A673 (cell line): ENCODE data around the gene USP15.

Source experiments
- EZH2 ChIP-seq: fragments of 200-600 bp; sonication (generic); IDR thresholded peaks from 2 replicates; pipeline ENCODE4 v1.6.1; 2017; ENCODE audit warnings: borderline replicate concordance, low read depth, mild to moderate bottlenecking, mixed read lengths, antibody characterized with exemption, low read length; ENCODE audit not compliant: poor library complexity, severe bottlenecking
- TF ChIP-seq, protein P1 (sequence below): fragments of 300-800, 200-600 bp; sonication (generic); conservative IDR thresholded peaks from 2 replicates; pipeline ENCODE4 v1.5.1; 2017; ENCODE audit warnings: low read depth, mild to moderate bottlenecking, antibody characterized with exemption, low read length, moderate library complexity, mixed read lengths

DNA sequence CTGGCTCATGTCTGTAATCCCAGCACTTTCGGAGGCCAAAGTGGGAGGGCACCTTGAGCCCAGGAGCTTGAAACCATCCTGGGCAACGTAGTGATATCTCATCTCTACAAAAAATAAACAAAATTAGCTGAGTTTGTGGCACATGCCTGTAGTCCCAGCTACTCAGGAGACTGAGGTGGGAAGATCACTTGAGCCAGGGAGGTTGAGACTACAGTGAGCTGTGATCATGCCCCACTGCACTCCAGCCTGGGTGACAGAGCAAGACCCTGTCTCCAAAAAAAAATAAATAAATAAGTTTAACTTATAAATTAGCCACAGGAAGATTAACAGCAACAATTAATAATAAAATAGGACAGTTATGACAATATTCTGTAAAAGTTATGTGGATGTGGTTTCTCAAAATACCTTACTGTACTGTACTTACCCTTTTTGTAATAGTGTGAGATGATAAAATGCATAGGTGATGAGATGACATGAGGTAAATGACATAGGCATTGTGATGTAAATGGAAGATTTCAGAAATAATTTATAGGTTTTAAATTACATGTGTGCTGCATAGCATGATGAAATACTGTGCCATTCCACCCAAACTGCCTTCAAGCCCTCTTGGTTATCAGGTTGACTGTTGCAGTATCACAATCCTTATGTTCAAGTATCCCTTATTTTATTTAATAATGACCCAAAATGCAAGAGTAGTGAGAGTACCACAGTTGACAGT is 22.0 kb downstream of the USP15 start:
- TF ChIP-seq, protein P1, sequence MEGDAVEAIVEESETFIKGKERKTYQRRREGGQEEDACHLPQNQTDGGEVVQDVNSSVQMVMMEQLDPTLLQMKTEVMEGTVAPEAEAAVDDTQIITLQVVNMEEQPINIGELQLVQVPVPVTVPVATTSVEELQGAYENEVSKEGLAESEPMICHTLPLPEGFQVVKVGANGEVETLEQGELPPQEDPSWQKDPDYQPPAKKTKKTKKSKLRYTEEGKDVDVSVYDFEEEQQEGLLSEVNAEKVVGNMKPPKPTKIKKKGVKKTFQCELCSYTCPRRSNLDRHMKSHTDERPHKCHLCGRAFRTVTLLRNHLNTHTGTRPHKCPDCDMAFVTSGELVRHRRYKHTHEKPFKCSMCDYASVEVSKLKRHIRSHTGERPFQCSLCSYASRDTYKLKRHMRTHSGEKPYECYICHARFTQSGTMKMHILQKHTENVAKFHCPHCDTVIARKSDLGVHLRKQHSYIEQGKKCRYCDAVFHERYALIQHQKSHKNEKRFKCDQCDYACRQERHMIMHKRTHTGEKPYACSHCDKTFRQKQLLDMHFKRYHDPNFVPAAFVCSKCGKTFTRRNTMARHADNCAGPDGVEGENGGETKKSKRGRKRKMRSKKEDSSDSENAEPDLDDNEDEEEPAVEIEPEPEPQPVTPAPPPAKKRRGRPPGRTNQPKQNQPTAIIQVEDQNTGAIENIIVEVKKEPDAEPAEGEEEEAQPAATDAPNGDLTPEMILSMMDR = no peak
- TF ChIP-seq EZH2 = no peak
